Gastrocnemius medialis (tissue), 4 donors: ENCODE results near the gene PAK4.

ENCODE experiments used
- CTCF ChIP-seq, 5 experiments: fragments of 450-650 bp in 3 of 5; fragments of 200-600 bp in 2 of 5; sonication (generic) in 2 of 5; IDR thresholded peaks in 4 of 5; conservative IDR thresholded peaks in 1 of 5; 1 replicate in 4 of 5; 2 replicates in 1 of 5; pipeline ENCODE4 v1.5.1; 2016 to 2019; ENCODE audit warnings: antibody characterized with exemption in 5 of 5, mild to moderate bottlenecking in 3 of 5, moderate library complexity in 3 of 5
- POLR2A ChIP-seq, 2 donors: fragments of 450-650 bp; IDR thresholded peaks; one replicate each; pipeline ENCODE4 v1.6.1; 2017; ENCODE audit warnings: antibody characterized with exemption in 2 of 2, mild to moderate bottlenecking in 2 of 2, moderate library complexity in 2 of 2

DNA sequence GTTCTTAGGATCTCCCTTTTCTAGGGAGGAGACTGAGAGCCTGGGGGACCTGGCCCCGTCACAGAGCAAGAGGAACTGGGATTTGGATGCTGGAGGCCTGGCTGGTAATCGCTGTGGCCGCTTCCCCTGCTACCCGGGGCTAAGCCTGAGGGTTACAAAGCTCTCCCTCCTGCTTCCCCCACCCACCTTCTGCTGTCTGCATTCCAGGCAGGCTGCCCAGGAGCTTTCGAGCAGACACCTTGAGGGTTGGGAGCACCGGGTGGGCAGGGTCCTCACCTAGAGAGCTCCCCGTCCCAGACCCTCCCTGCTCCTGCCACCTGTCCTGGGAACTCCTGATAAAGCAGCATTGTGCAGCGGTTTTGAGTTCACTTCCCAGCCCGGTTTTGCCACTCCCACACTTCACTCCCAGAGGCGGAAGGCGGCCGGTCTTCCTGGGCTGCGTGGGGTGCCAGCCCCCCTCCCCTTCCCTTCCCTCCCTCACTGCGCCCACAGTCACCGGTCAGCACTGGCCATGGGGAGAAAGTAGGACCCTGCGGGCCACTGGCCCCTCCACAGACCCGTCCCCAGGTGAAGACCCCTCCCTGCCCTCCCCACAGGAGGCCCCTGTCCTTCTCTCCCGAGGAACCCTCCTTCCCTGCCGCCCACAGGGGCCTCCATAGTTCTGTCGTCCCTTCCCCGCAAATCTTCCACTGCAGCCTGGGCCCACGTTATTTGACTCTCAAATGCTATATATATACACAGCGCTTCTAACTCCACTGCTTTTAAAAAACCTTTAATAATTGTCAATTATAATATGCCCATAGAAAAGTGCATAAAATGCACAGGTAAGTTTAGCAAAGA, 8.1 kb downstream of the PAK4 start:
- TF ChIP-seq CTCF (IDR thresholded peaks at IDR 0.05 in 4 of 5, conservative IDR thresholded peaks at IDR 0.05 in 1 of 5) (no peak), POLR2A (IDR thresholded peaks at IDR 0.05) (no peak)
